ENCODE measurements around the gene FOXJ3.
A peak's percentile ranks its signal among the peaks of the same experiment; 100 is the strongest.

The FOXJ3 gene

DNA sequence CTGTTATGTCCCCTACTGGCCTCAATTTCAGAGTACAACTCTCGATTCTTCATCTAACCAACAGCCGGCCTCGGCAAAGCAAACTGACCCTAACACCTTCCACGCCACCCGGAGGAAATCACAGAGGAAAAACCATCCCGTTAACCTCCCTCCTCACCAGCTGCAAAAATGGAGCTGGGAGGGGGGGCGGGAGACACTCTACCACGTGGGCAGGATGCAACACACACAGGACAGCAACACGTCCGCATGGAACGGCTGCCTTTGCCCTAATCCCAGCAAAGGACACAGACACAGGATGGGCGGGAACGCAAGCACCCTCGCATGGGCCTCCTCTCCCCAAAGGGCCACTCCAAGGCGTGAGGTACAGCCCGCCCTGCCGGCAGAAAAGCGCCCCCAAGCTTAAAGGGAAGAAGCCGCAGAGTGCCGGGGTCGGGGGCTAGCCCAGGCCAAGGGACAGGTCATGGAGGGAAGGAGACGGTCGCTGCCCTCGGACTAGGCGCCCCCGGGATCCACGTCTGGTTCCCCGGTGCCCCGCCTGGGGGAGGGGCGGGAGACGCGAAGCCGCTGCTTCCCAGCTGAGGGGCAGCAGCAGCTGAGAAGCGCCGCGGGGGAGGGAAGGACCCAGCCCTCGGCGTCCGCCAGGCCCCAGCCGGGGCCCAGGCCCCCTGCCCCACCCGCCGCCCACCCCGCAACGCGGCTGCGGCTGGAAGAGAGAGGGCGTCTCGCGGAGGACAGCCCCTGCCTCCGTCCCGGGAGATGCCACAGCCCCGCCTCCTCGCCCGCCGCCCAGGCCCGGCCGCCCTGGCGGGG, 590 bp downstream of the FOXJ3 start:
- peak; percentile 35 for DNase-seq (ENCODE audit: low read depth)

DNA sequence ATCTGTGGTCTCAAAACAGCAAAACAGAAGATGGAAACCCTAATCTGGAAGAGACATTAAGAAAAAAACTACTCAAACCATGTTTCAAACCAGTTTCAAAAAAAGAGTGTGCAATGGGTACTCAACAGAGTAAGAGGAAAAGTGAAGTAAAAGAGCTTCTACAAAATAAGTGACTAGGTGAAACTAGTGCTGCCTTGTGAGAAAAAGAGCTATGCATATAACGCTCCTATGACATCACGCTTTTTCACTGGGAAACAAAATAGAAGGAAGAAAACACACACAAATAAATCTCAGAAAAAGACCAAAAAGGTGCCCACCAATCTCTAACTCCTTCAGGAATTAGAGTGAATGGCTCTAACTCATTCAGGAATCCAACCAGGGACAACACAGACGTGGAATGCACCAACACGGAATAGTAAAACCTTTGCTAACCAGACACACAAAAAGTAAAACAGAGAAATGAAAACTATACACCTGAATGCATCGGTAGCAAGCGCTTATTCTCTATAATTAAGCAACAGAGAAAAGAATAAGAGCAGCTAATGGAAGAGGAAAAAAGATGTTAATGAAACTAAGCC, 1.3 kb downstream of the FOXJ3 start:
- DNase-seq (ENCODE audit: low read depth), result no peak

DNA sequence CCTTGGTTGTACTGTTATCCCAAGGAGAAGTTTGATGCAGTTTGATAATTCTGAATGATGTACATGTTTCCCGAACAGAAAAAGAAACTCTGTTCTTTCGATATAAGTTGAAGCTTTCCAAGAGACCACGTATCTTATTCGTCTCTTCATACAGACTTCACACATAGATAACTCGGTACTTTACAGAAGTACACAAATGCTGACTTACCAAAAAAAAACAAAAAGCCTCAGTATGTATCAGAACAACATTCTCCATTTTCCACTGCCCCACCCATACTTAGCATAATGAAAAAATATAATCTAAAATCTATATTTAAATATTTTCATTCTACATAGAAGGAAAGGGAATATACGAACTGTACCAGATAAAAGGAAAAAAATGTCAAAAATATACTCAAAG, 2.2 kb downstream of the FOXJ3 start:
- no peak for DNase-seq (ENCODE audit: low read depth)

DNA sequence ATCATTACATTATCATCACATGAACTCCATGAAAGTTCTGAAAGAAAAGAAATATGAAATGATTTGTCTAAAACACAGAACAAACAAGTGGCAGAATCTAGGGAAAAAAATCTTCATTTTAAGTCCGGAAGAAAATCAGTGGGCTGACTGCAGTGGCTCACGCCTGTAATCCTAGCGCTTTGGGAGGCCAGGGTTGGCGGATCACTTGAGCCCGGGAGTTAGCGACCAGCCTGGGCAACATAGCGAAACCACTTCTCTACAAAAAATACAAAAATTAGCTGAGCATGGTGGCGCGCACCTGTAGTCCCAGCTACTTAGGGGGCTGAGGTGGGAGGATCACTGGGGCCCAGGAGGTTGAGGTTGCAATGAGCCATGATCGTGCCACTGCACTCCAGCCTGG, 4.8 kb downstream of the FOXJ3 start:
- DNase-seq (ENCODE audit: low read depth), result no peak

GRCh38 chr1:42328916-42329496, 6.0 kb downstream of the FOXJ3 start:
- DNase-seq (ENCODE audit: low read depth), result no peak

DNA sequence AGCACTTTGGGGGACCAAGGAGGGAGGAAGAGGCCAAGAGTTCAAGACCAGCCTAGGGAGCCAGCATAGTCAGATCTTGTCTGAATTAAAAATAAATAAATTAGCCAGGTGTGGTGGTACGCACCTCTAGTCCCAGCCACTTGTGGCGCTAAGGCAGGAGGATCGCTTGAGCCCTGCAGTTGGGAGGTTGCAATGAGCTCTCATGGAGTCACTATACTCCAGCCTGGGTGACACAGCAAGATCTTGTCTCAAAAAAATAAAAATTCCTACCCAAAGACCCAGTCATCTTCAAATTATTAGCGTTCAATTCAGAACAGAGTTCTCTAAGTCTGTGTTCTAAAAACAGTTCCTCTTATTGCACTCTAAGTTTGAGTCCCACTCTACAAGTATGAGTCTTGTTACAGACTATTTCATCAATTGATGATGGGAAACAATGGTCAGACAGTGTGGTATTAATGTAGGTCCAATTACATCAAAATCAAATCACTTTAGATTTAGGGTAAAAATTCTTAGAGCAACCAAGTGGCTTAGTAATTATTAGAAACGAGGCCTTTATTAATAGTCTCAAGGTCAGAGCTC, 6.9 kb downstream of the FOXJ3 start:
- DNase-seq (ENCODE audit: low read depth), result no peak

- DNase-seq (ENCODE audit: low read depth), result no peak
Observed at GRCh38 chr1:42325014-42325402, 10.0 kb downstream of the FOXJ3 start.

DNA sequence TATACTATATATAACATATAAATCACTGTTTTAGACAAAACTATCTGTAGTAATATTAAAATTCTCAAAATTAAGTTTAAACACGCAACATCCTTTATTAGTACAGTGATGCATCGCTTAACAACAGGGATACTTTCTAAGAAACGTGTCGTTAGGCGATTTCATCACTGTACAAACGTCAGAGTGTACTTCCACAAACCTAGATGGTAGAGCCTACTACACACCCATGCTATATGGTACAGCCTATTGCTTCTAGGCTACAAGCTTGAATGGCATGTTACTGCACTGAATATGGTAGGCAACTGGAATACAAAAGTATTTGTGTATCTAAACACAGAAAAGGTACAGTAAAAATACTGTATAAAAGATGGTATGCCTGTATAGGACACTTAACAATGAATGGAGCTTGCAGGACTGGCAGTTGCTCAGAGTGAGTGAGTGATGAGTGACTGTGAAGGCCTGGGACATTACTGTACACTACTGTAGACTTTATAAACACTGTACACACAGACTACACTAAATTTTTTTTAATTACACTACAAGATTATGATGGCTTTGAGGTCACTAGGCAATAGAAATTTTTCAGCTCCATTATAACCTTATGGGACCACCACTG, 10.5 kb downstream of the FOXJ3 start:
- DNase-seq (ENCODE audit: low read depth), result no peak

GRCh38 chr1:42323551-42323950, 11.5 kb downstream of the FOXJ3 start:
- no peak for DNase-seq (ENCODE audit: low read depth)

DNA sequence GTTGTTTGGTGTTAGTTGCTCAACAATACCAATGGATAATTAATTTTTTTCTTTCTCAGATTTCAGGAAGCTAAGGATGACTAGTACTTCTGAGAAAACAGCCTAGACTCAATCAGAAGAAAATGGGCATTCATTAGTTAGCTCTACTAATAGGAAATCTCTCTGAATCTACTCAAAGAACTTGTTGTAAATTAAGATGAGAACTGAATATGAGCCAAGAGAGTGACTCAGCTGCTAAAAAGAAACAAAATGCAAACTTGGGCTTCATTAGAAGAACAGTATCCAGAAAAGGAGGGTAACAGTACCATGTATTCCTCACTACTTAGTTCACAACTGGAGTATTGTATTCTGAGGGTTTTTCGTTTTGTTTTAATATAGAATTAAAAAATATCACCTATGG, 12.5 kb downstream of the FOXJ3 start:
- no peak for DNase-seq (ENCODE audit: low read depth)

DNA sequence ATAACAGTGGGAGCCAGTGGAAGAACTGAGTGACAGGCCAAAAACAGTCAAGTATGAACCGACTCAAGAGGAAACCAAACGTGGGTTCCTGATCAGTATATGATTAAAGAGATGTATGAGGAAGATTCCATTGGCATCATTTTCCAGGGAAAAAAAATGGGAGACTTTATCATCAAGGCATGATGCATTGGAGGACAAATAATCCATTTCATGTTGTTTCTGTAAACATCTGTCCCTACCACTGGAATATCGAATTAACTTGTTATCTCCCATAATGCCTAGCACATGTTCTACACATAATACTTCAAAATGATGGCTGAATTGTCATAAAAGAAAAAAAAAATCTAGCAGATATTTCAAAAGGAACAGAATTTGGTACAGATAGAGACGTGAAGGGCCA, 13.3 kb downstream of the FOXJ3 start:
- no peak for DNase-seq (ENCODE audit: low read depth)

DNA sequence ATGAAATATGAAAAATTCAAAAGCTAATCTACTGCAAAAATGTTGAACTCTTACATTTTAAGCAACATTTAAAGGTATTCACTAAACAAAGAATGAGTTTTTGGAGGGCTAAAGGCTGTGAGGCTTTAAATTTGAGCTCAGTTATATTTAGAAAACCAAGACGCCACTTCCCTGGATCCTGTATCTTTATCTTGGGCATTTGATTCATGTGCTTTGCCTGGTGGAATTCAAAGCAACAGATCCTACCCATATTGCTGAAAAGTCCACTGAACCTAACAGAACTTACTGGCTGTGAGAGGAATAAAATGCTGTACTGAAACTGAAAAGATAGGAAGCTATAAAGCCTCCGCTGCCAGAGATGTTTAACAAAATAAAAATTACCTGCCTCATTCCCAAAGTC, 14.3 kb downstream of the FOXJ3 start:
- DNase-seq (ENCODE audit: low read depth), result no peak

DNA sequence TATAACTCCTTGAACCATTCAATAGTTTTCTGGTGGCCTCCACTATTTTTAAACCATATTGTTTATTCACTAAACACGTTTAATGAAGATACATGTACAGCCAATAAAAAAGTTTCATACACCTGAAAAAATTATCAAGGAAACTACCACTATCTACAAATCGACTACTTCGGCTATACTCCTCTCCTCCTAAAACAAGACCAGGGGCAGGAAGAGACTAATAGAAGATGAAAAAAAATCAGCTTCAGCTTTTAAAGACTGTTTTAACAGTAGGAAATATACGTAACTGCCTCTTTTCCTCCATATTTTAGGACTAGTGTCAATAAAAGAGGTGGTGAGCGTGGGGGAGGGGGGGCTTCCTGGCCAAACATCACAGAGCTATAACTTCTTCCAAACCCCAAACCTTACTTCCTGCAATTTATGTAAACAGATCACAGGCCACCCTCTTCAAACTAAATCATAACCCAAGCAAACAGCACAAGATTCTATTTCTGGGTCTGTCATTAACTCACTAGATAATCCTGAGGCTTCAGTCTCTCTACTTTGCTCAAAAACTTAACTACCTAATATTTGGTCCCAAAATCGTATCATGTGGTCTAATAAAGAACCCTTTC, 15.1 kb downstream of the FOXJ3 start:
- no peak for DNase-seq (ENCODE audit: low read depth)

DNA sequence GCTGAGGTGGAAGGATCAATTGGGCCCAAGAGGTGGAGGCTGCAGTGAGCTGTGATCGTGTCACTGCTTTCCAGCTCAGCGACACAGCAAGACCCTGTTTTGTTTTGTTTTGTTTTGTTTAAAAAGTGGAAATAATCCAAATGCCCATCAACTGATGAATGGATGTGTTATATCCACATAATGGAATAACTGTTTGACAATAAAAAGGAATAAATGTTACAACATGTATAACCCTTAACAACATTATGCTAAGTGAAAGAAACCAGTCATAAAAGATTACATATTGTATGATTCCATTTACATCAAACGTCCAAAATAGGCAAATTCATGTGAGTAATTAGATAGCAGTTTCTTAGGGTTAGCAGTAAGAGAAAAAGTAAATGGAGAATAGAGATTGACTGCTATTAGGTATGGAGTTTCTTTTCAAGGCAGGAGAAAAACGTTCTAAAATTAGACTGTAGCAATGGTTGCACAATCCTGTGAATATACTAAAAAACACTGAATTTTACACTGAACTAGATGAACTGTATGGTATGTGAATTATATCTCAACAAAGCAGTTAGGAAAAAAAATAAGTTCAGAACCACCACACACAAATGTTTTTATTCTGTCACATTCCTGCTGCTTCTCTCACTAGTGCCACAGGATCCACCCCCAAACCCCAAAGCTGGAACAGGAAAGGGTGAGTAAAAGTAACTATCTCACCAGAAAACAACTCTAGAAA, 15.7 kb downstream of the FOXJ3 start:
- no peak for DNase-seq (ENCODE audit: low read depth)

DNA sequence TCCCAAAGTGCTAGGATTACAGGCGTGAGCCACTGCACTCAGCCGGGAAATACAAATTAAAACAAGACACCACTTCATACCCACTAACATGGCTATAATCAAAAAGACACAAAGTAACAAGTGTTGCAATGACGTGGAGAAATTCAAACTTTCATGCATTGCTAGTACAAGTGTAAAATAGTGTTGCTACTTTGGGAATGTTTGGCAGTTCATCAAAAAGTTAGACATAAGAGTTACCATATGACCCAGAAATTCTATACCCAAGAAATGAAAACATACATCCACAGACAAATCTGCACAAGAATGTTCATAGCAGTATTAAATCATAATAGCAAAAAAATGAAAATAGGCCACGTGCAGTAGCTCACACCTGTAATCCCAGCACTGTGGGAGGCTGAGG, 16.4 kb downstream of the FOXJ3 start:
- DNase-seq (ENCODE audit: low read depth), result no peak

- DNase-seq (ENCODE audit: low read depth), result no peak
Observed at GRCh38 chr1:42317308-42317707, 17.7 kb downstream of the FOXJ3 start.

DNA sequence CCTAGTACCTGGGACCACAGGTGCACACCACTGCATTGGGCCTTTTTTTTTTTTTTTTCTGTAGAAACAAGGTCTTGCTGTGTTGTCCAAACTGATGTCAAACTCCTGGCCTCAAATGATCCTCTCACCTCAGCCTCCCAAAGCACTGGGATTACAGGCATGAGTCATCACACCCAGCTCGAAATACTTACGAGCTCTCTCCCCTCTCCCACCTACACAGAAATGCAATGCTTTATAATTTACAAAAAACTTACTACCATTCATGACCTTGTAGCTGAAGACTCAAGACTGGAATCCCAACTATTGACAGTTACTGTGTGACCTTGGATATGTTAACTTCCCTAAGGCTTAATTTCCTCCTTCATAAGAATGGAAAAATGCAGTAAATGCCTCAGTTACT, 18.7 kb downstream of the FOXJ3 start:
- DNase-seq (ENCODE audit: low read depth), result no peak

GRCh38 chr1:42315500-42315899, 19.5 kb downstream of the FOXJ3 start:
- DNase-seq (ENCODE audit: low read depth), result no peak

- DNase-seq (ENCODE audit: low read depth), result no peak
Observed at GRCh38 chr1:42313970-42314369, 21.1 kb downstream of the FOXJ3 start.

DNA sequence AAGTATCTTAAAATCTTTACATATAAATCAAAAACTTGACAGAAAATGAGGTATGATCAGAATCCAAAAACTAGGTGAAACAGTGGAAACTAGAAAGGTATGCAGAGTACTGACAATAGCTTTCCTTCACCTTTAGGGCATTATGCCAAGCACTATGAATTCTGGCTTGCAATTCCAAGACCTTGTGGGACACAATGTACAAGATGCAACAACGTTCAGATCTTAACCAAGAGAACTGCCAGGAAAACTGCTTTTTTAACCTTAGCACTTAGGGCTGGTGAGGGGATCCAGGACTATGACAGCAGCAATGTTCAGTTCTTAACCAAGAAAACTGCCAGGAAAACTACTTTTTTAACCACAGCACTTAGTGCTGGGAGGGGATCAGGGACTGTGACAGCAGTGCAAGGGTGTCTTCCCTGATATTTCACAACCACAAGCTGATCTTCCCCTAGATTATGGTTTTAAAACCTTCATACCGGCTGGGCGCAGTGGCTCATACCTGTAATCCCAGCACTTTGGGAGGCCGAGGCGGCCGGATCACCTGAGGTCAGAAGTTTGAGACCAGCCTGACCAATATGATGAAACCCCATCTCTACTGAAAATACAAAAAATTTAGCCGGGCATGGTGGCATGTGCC, 22.3 kb downstream of the FOXJ3 start:
- DNase-seq (ENCODE audit: low read depth), result no peak

- DNase-seq (ENCODE audit: low read depth), result no peak
Observed at GRCh38 chr1:42311897-42312296, 23.1 kb downstream of the FOXJ3 start.

All from HS-5 (cell line).